Fibroblast of mammary gland (primary cell): Measurements from ENCODE around the gene PLEK.

Source experiments
- DNase-seq: peaks from one replicate; pipeline ENCODE4 v3.0.0-alpha.2; 2010; ENCODE audit warnings: low read depth
- H3K4me3 ChIP-seq: 2 replicates; pipeline ENCODE4 v1.5.1; 2011; ENCODE audit warnings: low read depth, mild to moderate bottlenecking, low read length, moderate library complexity; ENCODE audit not compliant: control insufficient read depth
- TF ChIP-seq, protein P1 (sequence below): conservative IDR thresholded peaks from 2 replicates; pipeline ENCODE4 v1.5.1; 2011; ENCODE audit warnings: low read depth, low read length, inconsistent platforms; ENCODE audit not compliant: control insufficient read depth, insufficient read depth

PLEK gene

DNA sequence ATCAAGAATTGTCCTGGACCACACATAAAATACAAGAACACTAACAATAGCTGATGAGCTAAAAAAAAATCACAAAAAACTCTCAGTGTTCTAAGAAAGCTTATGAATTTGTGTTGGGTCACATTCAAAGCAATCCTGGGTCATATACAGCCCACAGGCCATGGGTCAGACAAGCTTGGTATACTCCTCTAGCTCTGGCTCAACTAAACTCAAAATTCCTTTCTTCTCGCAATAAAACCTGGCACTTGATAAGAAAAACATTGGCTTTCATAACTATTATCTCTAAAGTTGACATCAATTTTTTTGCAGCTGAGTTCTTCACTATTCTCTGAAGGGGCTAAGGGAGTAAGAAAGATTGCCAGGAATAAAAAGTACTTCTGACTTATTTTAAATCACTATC, 63.7 kb downstream of the PLEK start:
- TF ChIP-seq, protein P1, sequence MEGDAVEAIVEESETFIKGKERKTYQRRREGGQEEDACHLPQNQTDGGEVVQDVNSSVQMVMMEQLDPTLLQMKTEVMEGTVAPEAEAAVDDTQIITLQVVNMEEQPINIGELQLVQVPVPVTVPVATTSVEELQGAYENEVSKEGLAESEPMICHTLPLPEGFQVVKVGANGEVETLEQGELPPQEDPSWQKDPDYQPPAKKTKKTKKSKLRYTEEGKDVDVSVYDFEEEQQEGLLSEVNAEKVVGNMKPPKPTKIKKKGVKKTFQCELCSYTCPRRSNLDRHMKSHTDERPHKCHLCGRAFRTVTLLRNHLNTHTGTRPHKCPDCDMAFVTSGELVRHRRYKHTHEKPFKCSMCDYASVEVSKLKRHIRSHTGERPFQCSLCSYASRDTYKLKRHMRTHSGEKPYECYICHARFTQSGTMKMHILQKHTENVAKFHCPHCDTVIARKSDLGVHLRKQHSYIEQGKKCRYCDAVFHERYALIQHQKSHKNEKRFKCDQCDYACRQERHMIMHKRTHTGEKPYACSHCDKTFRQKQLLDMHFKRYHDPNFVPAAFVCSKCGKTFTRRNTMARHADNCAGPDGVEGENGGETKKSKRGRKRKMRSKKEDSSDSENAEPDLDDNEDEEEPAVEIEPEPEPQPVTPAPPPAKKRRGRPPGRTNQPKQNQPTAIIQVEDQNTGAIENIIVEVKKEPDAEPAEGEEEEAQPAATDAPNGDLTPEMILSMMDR: no peak
- no peak for DNase-seq
- no peak overlapping the region for H3K4me3 ChIP-seq

DNA sequence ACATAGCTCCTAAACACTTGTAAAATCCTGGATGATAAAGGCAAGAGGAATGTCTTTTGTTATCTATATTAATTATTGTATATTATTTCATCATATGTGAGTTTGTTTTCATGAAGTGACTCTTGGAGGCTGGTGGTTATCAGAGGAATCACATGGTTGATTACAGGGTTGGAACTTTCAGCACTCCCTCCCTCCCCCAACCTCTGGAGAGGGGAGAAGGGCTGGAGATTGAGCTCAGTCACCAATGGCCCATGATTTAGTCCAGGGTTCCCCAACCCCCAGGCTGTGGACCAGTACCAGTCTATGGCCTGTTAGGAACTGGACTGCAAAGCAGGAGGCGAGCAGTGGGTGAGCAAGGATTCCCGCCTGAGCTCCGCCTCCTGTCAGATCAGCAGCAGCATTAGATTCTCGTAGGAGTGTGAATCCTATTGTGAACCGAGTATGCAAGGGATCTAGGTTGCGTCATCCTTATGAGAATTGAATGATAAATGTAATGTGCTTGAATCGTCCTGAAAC, 64.3 kb downstream of the PLEK start:
- DNase-seq: no peak
- H3K4me3 ChIP-seq: no peak overlapping the region
- TF ChIP-seq, protein P1: no peak

DNA sequence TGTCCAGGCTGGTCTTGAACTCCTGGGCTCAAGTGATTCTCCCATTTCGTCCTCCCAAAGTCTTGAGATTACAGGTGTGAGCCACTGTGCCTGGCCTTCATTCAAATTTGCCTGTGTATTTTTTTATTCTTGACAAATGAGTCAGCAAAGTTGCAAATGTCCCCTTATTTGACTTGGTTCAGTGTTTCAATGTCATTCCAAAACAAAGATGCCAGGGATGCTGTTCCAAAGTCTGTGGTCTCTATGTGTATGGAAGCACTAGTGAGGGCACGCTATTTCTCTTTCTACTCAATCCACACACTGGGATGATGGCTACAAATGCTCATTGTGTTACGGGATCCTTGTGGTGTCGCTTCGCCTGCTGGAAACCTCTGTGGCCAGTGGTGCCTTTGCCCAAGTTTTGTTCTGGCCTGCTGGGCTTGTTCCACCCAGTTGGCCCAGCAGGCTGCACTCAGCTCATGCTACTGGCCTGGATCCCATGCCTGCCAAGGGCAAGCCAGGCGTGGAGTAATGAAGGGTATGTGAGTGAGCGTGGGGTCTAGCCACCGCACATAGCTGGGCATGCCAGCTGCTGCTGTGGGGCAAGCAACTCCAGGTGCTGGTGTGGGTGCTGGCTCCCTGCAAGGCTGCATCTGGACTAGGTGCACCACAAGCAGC, 66.4 kb downstream of the PLEK start:
- no peak overlapping the region for H3K4me3 ChIP-seq
- TF ChIP-seq, protein P1: no peak
- DNase-seq: no peak

DNA sequence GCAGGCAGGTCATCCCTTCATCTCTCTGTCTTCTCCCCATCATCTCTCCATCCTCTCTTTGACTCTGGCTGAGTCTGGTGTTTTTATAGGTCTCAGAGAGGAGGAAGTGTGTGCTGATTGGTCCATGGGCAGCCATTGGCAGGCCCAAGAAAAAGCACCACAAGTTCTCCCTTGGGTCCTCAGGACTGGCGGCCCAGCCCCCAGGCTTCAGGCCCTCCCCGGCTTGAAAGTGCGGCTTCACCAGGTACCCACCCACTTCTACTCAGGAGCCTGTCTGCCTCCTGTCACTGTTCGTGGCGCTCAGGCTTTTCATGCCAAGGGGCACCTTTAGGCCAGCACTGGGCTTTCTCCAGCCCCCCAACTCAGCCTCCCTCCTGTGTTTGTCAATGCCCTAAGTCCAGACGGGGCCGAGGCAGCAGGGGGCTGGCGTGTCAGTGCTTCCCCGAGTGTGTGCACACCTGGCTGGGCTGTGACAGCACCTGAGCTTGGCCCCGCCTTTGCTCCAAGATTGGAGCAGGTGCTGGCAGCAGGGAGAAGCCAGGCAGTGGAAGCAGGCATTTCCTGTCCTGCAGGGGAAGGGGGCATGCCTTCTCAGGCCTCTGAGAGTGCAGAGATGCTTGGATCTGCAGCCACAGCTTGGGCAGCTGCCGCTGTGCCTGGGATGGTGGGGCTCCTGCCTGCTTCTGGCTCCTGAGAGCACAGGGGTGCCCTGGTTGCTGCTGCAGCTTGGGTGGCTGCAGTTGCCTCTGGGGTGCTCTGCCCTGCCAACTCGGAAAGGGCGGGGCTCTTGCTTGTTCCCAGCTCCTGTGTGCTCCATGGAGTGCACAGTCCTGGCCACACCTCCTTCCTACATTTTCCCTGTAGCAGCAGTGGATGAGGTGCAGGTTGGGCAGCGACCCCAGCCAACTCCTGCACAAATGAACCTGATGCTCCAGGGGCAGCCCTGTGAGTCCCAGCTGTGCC, 67.9 kb downstream of the PLEK start:
- no peak overlapping the region for H3K4me3 ChIP-seq
- DNase-seq: no peak
- TF ChIP-seq, protein P1: no peak

DNA sequence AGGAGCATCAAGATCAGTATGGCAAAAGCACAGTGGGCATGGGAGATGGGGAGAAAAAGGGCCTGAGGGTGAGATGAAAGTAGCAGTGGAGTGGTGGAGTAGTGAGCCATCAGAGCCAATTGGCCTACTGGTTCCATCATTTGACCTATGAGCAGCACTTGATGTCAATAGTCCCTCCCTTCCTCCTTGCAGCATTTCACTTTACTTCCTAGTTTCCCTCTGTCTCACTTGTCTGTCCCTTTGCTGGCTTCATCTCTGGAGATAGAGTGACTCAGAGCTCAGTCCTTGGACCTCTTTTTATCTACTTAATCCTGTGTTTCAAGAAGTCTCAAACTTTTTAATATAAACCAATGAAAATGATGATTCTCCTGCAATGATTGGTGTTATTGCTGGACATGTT, 69.9 kb downstream of the PLEK start:
- peak; percentile 4 for DNase-seq
- TF ChIP-seq, protein P1: no peak
- no peak overlapping the region for H3K4me3 ChIP-seq

DNA sequence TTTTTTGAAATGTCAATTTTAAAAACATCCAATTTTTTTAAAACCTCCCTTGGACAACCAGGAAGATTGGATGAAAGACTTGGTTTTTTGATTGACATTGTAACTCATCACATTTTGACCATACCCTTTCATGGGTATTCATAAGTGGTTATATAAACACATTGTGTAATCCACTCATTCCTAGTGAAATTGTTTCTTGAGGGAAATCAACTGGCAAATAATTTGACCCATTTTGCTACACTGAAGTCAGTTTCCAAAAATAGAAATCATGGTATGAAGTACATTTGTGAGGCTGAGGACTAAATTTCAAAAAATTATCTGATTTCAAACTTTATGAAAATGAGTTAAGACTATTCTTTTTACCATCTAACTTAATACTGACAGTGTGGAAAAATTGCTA, 70.5 kb downstream of the PLEK start:
- DNase-seq: no peak
- TF ChIP-seq, protein P1: no peak
- H3K4me3 ChIP-seq: no peak overlapping the region
